Gastrocnemius medialis (tissue), 4 donors: ENCODE data around the gene DPP4.

ENCODE experiments used
- POLR2A ChIP-seq, 2 donors: fragments of 450-650 bp; IDR thresholded peaks; one replicate each; pipeline ENCODE4 v1.6.1; 2017; ENCODE audit warnings: antibody characterized with exemption in 2 of 2, mild to moderate bottlenecking in 2 of 2, moderate library complexity in 2 of 2
- TF ChIP-seq, protein P1 (sequence below), 5 experiments: fragments of 450-650 bp in 3 of 5; fragments of 200-600 bp in 2 of 5; sonication (generic) in 2 of 5; IDR thresholded peaks in 4 of 5; conservative IDR thresholded peaks in 1 of 5; 1 replicate in 4 of 5; 2 replicates in 1 of 5; pipeline ENCODE4 v1.5.1; 2016 to 2019; ENCODE audit warnings: antibody characterized with exemption in 5 of 5, mild to moderate bottlenecking in 3 of 5, moderate library complexity in 3 of 5

DNA sequence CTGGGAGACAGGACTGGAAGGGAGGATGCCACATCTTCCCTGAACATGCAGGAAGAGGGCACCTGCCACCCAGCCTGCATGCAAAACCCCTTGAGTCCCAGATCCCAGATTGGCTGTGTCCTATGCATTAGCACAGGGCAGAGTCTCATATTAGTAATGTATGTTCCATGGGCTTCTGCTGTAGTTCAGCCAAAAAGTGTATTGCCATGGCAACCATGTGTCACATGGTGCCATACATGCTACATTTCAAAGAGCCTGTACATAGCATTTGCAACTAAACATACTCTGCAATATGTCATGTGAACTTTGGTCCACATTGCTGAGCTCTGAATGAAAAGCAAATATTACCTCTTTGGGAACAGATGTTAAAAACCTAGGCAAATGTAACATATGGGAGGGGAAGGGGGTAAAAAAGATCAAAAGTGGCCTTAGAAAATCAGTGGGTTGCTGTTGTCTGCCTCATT is 78.4 kb downstream of the DPP4 start:
- TF ChIP-seq, protein P1, sequence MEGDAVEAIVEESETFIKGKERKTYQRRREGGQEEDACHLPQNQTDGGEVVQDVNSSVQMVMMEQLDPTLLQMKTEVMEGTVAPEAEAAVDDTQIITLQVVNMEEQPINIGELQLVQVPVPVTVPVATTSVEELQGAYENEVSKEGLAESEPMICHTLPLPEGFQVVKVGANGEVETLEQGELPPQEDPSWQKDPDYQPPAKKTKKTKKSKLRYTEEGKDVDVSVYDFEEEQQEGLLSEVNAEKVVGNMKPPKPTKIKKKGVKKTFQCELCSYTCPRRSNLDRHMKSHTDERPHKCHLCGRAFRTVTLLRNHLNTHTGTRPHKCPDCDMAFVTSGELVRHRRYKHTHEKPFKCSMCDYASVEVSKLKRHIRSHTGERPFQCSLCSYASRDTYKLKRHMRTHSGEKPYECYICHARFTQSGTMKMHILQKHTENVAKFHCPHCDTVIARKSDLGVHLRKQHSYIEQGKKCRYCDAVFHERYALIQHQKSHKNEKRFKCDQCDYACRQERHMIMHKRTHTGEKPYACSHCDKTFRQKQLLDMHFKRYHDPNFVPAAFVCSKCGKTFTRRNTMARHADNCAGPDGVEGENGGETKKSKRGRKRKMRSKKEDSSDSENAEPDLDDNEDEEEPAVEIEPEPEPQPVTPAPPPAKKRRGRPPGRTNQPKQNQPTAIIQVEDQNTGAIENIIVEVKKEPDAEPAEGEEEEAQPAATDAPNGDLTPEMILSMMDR (IDR thresholded peaks at IDR 0.05 in 4 of 5, conservative IDR thresholded peaks at IDR 0.05 in 1 of 5): no peak
- no peak for TF ChIP-seq POLR2A (IDR thresholded peaks at IDR 0.05)
